Measurements from ENCODE around the gene MBD5.

DNA sequence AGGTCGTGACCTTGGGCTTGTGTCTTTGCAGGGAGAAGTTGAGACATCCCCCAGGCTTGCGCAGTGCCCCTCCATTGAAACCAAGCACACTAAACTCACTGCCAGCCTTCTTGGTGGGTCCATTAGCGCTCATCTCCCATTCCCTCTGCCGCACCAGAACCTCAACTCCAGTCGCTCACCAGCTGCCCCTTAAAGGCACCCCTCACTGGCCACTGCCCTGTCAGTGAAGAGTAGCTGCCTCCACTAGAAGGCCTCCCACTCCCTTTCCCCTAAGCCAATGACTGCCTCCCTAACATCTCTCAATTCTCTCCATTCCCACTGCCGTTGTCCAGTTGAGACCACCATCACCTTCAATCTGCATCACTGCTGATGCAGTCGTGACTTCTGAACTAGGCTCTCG lies 508.9 kb downstream of the MBD5 start:
- TF ChIP-seq, protein P1, sequence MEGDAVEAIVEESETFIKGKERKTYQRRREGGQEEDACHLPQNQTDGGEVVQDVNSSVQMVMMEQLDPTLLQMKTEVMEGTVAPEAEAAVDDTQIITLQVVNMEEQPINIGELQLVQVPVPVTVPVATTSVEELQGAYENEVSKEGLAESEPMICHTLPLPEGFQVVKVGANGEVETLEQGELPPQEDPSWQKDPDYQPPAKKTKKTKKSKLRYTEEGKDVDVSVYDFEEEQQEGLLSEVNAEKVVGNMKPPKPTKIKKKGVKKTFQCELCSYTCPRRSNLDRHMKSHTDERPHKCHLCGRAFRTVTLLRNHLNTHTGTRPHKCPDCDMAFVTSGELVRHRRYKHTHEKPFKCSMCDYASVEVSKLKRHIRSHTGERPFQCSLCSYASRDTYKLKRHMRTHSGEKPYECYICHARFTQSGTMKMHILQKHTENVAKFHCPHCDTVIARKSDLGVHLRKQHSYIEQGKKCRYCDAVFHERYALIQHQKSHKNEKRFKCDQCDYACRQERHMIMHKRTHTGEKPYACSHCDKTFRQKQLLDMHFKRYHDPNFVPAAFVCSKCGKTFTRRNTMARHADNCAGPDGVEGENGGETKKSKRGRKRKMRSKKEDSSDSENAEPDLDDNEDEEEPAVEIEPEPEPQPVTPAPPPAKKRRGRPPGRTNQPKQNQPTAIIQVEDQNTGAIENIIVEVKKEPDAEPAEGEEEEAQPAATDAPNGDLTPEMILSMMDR (IDR thresholded peaks at IDR 0.05; ENCODE audit: low read depth, low read length) = no peak
- no peak for TF ChIP-seq EZH2phosphoT487 (IDR thresholded peaks at IDR 0.05; ENCODE audit: low read depth)

All from OCI-LY3 (cell line).